HEK293 (cell line): ENCODE results near the gene XRN1.

Experiments
- CTCF ChIA-PET: fragments of 350-600 bp; formaldehyde crosslinking; extraction: SDS; loops from one replicate; lab custom pipeline; 2021; ENCODE audit warnings: antibody characterized with exemption; lab: Yijun Ruan, JAX
- POLR2A ChIA-PET: fragments of 300-600 bp; formaldehyde crosslinking; extraction: SDS; loops from one replicate; lab custom pipeline; 2020; ENCODE audit warnings: antibody characterized with exemption, inconsistent platforms; lab: Yijun Ruan, JAX
- H3K27ac ChIP-seq: fragments of 200-500 bp; sonication (Bioruptor generic); 2 replicates; pipeline ENCODE4 v1.5.1; 2014; ENCODE audit warnings: low read depth, low read length, control low read depth, inconsistent platforms; ENCODE audit errors: extremely low read depth
- H3K36me3 ChIP-seq, 2 experiments: fragments of 200-500 bp in 1 of 2; sonication (Bioruptor generic) in 1 of 2; 1 replicate in 1 of 2; 2 replicates in 1 of 2; pipeline ENCODE4 v1.5.1; 2014 to 2017; ENCODE audit warnings: inconsistent platforms in 2 of 2, low read length in 2 of 2; ENCODE audit not compliant: control insufficient read depth in 2 of 2, insufficient read depth in 1 of 2
- H3K4me1 ChIP-seq: fragments of 200-500 bp; sonication (Bioruptor generic); 2 replicates; pipeline ENCODE4 v1.5.1; 2014; ENCODE audit warnings: mild to moderate bottlenecking, low read length, inconsistent platforms; ENCODE audit not compliant: control insufficient read depth, insufficient read depth
- H3K4me3 ChIP-seq: 2 replicates; pipeline ENCODE4 v1.5.1; 2011; ENCODE audit warnings: low read depth, mild to moderate bottlenecking, control low read depth, low read length, moderate library complexity
- H3K9me3 ChIP-seq: fragments of 200-500 bp; sonication (Bioruptor generic); 2 replicates; pipeline ENCODE4 v1.5.1; 2014; ENCODE audit warnings: low read depth, low read length, inconsistent platforms; ENCODE audit not compliant: control insufficient read depth, insufficient read depth
- CTCF ChIP-seq: fragments of 450-650 bp; formaldehyde crosslinking; IDR thresholded peaks from 2 replicates; pipeline ENCODE4 v1.5.1; 2016; ENCODE audit warnings: missing biosample characterization, missing genetic modification characterization
- EGR2 ChIP-seq: fragments of 450-650 bp; formaldehyde crosslinking; IDR thresholded peaks from 2 replicates; pipeline ENCODE4 v1.5.1; 2016; ENCODE audit warnings: low read depth, missing biosample characterization, missing genetic modification characterization
- GLIS2 ChIP-seq: fragments of 450-650 bp; formaldehyde crosslinking; IDR thresholded peaks from 2 replicates; pipeline ENCODE4 v1.5.1; 2016; ENCODE audit warnings: missing biosample characterization, missing genetic modification characterization
- PATZ1 ChIP-seq: fragments of 450-650 bp; formaldehyde crosslinking; IDR thresholded peaks from 2 replicates; pipeline ENCODE4 v1.5.1; 2016; ENCODE audit warnings: missing biosample characterization, missing genetic modification characterization
- PRDM2 ChIP-seq: fragments of 450-650 bp; formaldehyde crosslinking; IDR thresholded peaks from 2 replicates; pipeline ENCODE4 v1.5.1; 2016; ENCODE audit warnings: missing biosample characterization, missing genetic modification characterization, borderline replicate concordance
- TCF7L2 ChIP-seq: IDR thresholded peaks from 2 replicates; pipeline ENCODE4 v1.6.1; 2011; ENCODE audit warnings: low read depth, mild to moderate bottlenecking, inconsistent platforms, low read length, moderate library complexity, borderline replicate concordance
- ZFP41 ChIP-seq: fragments of 450-650 bp; formaldehyde crosslinking; IDR thresholded peaks from 2 replicates; pipeline ENCODE4 v1.5.1; 2016; ENCODE audit warnings: missing biosample characterization, missing genetic modification characterization, borderline replicate concordance
- ZNF114 ChIP-seq: fragments of 450-650 bp; formaldehyde crosslinking; IDR thresholded peaks from 2 replicates; pipeline ENCODE4 v1.5.0; 2017; ENCODE audit warnings: missing biosample characterization, missing genetic modification characterization
- ZNF138 ChIP-seq: fragments of 450-650 bp; formaldehyde crosslinking; IDR thresholded peaks from 2 replicates; pipeline ENCODE4 v1.5.1; 2016; ENCODE audit warnings: missing biosample characterization, missing genetic modification characterization, borderline replicate concordance
- ZNF184 ChIP-seq: fragments of 450-650 bp; IDR thresholded peaks from 2 replicates; pipeline ENCODE4 v1.5.1; 2018; ENCODE audit warnings: missing biosample characterization, mild to moderate bottlenecking, missing genetic modification characterization
- ZNF248 ChIP-seq: fragments of 450-650 bp; formaldehyde crosslinking; IDR thresholded peaks from 2 replicates; pipeline ENCODE4 v1.5.1; 2017; ENCODE audit warnings: missing biosample characterization, missing genetic modification characterization
- ZNF266 ChIP-seq: fragments of 450-650 bp; formaldehyde crosslinking; IDR thresholded peaks from 2 replicates; pipeline ENCODE4 v1.5.1; 2016; ENCODE audit warnings: missing biosample characterization, missing genetic modification characterization, low read depth
- ZNF558 ChIP-seq: fragments of 450-650 bp; formaldehyde crosslinking; IDR thresholded peaks from 2 replicates; pipeline ENCODE4 v1.5.1; 2016; ENCODE audit warnings: missing biosample characterization, missing genetic modification characterization
- ZNF629 ChIP-seq: fragments of 450-650 bp; formaldehyde crosslinking; IDR thresholded peaks from 2 replicates; pipeline ENCODE4 v1.5.1; 2017; ENCODE audit warnings: missing biosample characterization, missing genetic modification characterization
- ZNF704 ChIP-seq: fragments of 450-650 bp; formaldehyde crosslinking; IDR thresholded peaks from 2 replicates; pipeline ENCODE4 v1.5.1; 2016; ENCODE audit warnings: missing biosample characterization, missing genetic modification characterization
- ZNF707 ChIP-seq: fragments of 450-650 bp; formaldehyde crosslinking; IDR thresholded peaks from 2 replicates; pipeline ENCODE4 v1.5.1; 2016; ENCODE audit warnings: missing biosample characterization, missing genetic modification characterization
- ZSCAN16 ChIP-seq: fragments of 450-650 bp; formaldehyde crosslinking; IDR thresholded peaks from 2 replicates; pipeline ENCODE4 v1.5.1; 2016; ENCODE audit warnings: missing biosample characterization, missing genetic modification characterization

Gene XRN1

GRCh38 chr3:142275856-142276255 is 172.0 kb downstream of the XRN1 start:
- no peaks in the 10 kb centered on the region for H3K36me3 ChIP-seq
- ChIA-PET POLR2A (no interaction called here), CTCF (interaction anchor here (0.7 kb wide), 1 partner anchor 21 kb away, joined by 3 read pairs; no protein-coding TSS in a partner anchor)
- TF ChIP-seq ZNF266 (tag by site-specific recombination) (no peak), ZNF114 (no peak), ZNF184 (tag by site-specific recombination) (no peak), CTCF (tag by site-specific recombination) (no peak), PATZ1 (tag by site-specific recombination) (no peak), PRDM2 (no peak), TCF7L2 (no peak), ZNF629 (tag by site-specific recombination) (no peak), ZFP41 (tag by site-specific recombination) (no peak), EGR2 (tag by site-specific recombination) (no peak), ZSCAN16 (tag by site-specific recombination) (no peak), ZNF138 (tag by site-specific recombination) (no peak), ZNF704 (tag by site-specific recombination) (no peak), ZNF248 (tag by site-specific recombination) (no peak), ZNF707 (tag by site-specific recombination) (no peak), ZNF558 (tag by site-specific recombination) (no peak), GLIS2 (tag by site-specific recombination) (no peak)
- no peaks in the 10 kb centered on the region for H3K9me3 ChIP-seq
- H3K27ac ChIP-seq, result no peak overlapping the region
- no peaks in the 10 kb centered on the region for H3K4me1 ChIP-seq
- H3K4me3 ChIP-seq, result no peak overlapping the region
